Astrocyte (in vitro differentiated cells and primary cell): ENCODE results near the gene MOV10L1.

Experiments used
- CTCF ChIP-seq: IDR thresholded peaks from 2 replicates; pipeline ENCODE4 v1.5.1; 2011; ENCODE audit warnings: low read depth, mild to moderate bottlenecking, inconsistent platforms, low read length, moderate library complexity; ENCODE audit not compliant: insufficient read depth
- EZH2 ChIP-seq: IDR thresholded peaks from 2 replicates; pipeline ENCODE4 v1.6.1; 2012; ENCODE audit warnings: mild to moderate bottlenecking, low read length, inconsistent platforms; ENCODE audit not compliant: insufficient read depth

- TF ChIP-seq CTCF (no peak), EZH2 (no peak)
Observed at GRCh38 chr22:50167689-50168489, 78.1 kb downstream of the MOV10L1 start.
